Measurements from ENCODE around the gene PHF21A. TPM values are rescaled to one million over a fixed set of nuclear protein-coding genes. Genes with fewer than 3 reads are reported as not detected.
A peak's percentile ranks its signal among the peaks of the same experiment; 100 is the strongest.

The PHF21A gene
- total and polyA plus RNA-seq, 7 donors: 4.1 to 21.3 (median 17.2) TPM

- WGBS, 3 donors: 59 to 74% (median 68%) methylated on average over 10 of the region's 10 CpGs
- DNase-seq (no peak), ATAC-seq (peak; percentile 57 to 96 (median 93))
- no peak for TF ChIP-seq CTCF (IDR thresholded peaks at IDR 0.05)
- Histone ChIP-seq H3K9me3 (no peaks in the 10 kb centered on the region), H3K4me3 (no peak overlapping the region), H3K27me3 (ENCODE audit: insufficient read depth in 3 of 3, low read length in 2 of 3) (no peaks in the 10 kb centered on the region), H3K36me3 (ENCODE audit: insufficient read depth in 1 of 2, low read depth in 1 of 2) (no peaks in the 10 kb centered on the region), H3K27ac (no peak overlapping the region), H3K4me1 (peaks cover 29% of the 10 kb centered on the region)
- intact Hi-C loops (cut with DNase I): no loop called here
These were observed 126.6 kb downstream of the PHF21A start for GRCh38 chr11:45994371-45995341.

- intact Hi-C loops (cut with DNase I): no loop called here
- Histone ChIP-seq H3K27me3 (ENCODE audit: insufficient read depth in 3 of 3, low read length in 2 of 3) (no peaks in the 10 kb centered on the region), H3K27ac (no peak overlapping the region), H3K9me3 (no peaks in the 10 kb centered on the region), H3K4me1 (peaks cover 29% of the 10 kb centered on the region), H3K4me3 (no peak overlapping the region), H3K36me3 (ENCODE audit: insufficient read depth in 1 of 2, low read depth in 1 of 2) (no peaks in the 10 kb centered on the region)
- ATAC-seq (peak in 2 of 4 donors; percentile 24 to 47), DNase-seq (peak in 1 of 2 donors; percentile 16)
- 14 to 26% (median 21%) methylated on average over 6 of the region's 6 CpGs for WGBS, 3 donors
- no peak for TF ChIP-seq CTCF (IDR thresholded peaks at IDR 0.05)
These were observed 127.7 kb downstream of the PHF21A start for GRCh38 chr11:45993531-45994001.

GRCh38 chr11:45988921-45989320 is 132.3 kb downstream of the PHF21A start:
- DNase-seq: no peak
- intact Hi-C loops (cut with DNase I): no loop called here
- no peak for ATAC-seq
- no peaks in the 10 kb centered on the region for H3K36me3 ChIP-seq (ENCODE audit: insufficient read depth in 1 of 2, low read depth in 1 of 2)
- H3K4me3 ChIP-seq: no peak overlapping the region
- H3K4me1 ChIP-seq: peaks cover 8% of the 10 kb centered on the region
- H3K27ac ChIP-seq: no peak overlapping the region
- TF ChIP-seq CTCF (IDR thresholded peaks at IDR 0.05): no peak
- no peaks in the 10 kb centered on the region for H3K27me3 ChIP-seq (ENCODE audit: insufficient read depth in 3 of 3, low read length in 2 of 3)
- WGBS, 3 donors: 81 to 88% (median 84%) methylated on average over 1 of the region's 1 CpG
- no peaks in the 10 kb centered on the region for H3K9me3 ChIP-seq

- DNase-seq: no peak
- WGBS, 3 donors: 94 to 96% (median 95%) methylated on average over 1 of the region's 1 CpG
- Histone ChIP-seq H3K4me3 (no peak overlapping the region), H3K4me1 (peaks cover 14% of the 10 kb centered on the region), H3K27ac (no peak overlapping the region), H3K27me3 (ENCODE audit: insufficient read depth in 3 of 3, low read length in 2 of 3) (no peaks in the 10 kb centered on the region), H3K36me3 (ENCODE audit: insufficient read depth in 1 of 2, low read depth in 1 of 2) (no peaks in the 10 kb centered on the region), H3K9me3 (no peaks in the 10 kb centered on the region)
- no peak for ATAC-seq
- TF ChIP-seq CTCF (IDR thresholded peaks at IDR 0.05): no peak
- intact Hi-C loops (cut with DNase I): no loop called here
These were observed 136.0 kb downstream of the PHF21A start for GRCh38 chr11:45985212-45985611.

Data from psoas muscle (tissue), 8 donors.